ENCODE measurements around the gene OR2S2.

GRCh38 chr9:35909274-35909673 is 48.7 kb downstream of the OR2S2 start, which contains the start of gene SPAAR:
- TF ChIP-seq, protein P1, sequence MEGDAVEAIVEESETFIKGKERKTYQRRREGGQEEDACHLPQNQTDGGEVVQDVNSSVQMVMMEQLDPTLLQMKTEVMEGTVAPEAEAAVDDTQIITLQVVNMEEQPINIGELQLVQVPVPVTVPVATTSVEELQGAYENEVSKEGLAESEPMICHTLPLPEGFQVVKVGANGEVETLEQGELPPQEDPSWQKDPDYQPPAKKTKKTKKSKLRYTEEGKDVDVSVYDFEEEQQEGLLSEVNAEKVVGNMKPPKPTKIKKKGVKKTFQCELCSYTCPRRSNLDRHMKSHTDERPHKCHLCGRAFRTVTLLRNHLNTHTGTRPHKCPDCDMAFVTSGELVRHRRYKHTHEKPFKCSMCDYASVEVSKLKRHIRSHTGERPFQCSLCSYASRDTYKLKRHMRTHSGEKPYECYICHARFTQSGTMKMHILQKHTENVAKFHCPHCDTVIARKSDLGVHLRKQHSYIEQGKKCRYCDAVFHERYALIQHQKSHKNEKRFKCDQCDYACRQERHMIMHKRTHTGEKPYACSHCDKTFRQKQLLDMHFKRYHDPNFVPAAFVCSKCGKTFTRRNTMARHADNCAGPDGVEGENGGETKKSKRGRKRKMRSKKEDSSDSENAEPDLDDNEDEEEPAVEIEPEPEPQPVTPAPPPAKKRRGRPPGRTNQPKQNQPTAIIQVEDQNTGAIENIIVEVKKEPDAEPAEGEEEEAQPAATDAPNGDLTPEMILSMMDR (IDR thresholded peaks at IDR 0.05; ENCODE audit: low read depth, low read length) = no peak
- no peak for TF ChIP-seq EZH2phosphoT487 (IDR thresholded peaks at IDR 0.05; ENCODE audit: low read depth)
